Right forelimb (tissue), 1 donor: ENCODE measurements around the gene ISLR2.
"Not testable (repeated sequence)": the region's sequence is repeated elsewhere in the genome, so short reads cannot be mapped to it uniquely, and the experiment has no call there.

Source experiments
- DNase-seq: peaks from one replicate; pipeline ENCODE4 v3.0.0-alpha.2; 2018

Gene ISLR2

DNA sequence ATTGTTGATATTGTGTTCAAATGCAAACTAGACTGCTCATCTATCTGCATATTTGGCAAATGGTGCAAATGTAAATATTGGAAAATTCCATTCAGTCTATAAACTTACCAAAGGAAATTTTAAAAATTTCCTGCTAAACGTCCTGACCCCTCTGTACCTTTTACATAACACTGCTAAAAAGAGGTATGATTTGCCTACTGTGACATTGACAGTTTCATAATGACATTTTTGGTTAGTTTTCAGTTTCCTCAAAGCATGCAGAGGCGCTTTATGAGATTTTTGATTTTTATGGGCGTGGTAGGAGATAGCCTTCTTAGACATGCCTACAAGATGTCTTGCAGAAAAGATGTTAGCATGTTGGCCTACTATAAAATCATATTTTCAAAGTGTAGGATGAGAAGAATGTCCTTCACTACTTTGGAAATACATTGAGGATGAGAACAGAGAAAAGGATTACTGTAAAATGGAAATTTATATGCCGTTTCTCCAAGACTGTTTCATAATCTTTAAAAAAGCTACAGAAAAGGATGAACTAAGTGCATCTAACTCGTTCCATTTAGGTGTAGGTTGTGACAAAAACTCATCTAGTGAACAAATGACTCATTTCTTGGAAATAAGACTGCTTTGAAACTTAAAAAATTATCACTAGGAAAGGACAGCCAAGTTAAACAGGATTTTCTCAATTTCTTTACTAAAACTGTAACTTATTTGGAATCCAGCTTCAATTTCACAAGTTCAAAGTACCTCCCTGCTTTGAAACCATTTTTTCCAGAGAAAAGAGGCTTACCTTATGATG is 28.7 kb downstream of the ISLR2 start:
- DNase-seq = no peak

- no peak for DNase-seq
These were observed 29.4 kb downstream of the ISLR2 start for GRCh38 chr15:74159773-74160172.

DNA sequence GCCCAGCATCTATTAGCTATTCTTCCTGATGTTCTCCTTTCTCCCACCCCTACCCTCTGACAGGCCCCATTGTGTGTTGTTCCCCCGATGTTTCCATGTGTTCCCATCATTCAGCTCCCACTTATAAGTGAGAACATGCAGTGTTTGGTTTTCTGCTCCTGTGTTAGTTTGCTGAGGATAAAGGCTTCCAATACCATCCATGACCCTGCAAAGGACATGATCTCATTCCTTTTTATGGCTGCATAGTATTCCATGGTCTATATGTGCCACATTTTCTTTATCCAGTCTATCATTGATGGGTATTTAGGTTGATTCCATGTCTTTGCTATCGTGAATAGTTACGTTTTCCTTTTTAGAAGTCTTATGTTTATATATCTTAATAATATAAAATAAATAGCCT is 30.0 kb downstream of the ISLR2 start:
- not testable (repeated sequence) for DNase-seq

DNA sequence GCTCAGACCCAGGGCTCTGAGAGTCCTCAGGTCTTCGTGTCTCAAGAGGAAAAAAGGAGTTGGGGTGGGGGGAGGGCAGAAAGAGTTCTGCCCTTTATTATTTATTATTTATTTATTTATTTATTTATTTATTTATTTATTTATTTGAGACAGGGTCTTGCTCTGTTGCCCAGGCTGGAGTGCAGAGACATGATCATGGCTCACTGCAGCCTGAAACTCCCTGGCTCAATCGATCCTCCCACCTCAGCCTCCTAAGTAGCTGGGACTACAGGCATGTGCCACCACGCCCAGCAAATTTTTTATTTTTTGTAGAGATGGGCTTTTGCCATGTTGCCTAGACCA is 31.8 kb downstream of the ISLR2 start:
- DNase-seq = not testable (repeated sequence)

- no peak for DNase-seq
These were observed 35.1 kb downstream of the ISLR2 start for GRCh38 chr15:74165461-74165860.

GRCh38 chr15:74167891-74168331 is 37.5 kb downstream of the ISLR2 start:
- DNase-seq = no peak

GRCh38 chr15:74168711-74169126 is 38.3 kb downstream of the ISLR2 start:
- no peak for DNase-seq

GRCh38 chr15:74170071-74170844 is 39.9 kb downstream of the ISLR2 start:
- no peak for DNase-seq

DNA sequence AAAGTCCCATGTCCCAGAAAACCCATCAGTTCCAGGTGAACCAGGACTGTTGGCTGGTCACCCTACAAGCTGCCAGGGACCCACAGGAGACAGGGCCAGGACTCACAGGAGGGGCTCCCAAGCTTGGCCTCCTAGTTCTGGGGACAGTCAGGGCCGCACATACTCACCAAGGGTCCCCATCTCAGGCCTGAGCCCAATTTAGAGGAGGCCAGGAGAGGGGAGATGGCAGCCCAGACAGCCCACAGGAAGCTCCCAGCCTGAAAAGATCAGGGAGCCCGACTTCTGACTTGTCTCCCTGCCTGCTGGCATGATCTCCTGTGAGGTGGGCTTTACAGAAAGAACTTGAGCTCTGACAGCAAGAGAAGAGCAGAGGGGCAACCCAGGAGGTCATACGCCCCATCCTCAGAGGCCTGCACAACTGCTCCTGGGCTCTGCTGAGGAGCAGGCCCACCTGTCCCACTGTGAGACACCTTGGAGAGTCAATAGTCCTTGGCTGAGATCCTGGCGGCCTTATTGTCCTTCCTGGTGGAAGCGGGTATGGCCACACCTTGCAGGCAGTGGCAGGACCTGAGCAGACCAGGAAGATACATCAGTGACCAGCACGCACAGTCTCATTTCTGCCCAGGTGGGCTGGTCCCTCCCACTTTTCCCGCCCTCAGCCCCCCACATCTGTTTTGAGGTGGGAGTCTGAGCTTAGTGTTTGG is 40.6 kb downstream of the ISLR2 start:
- no peak for DNase-seq

GRCh38 chr15:74171965-74172541 is 41.7 kb downstream of the ISLR2 start:
- DNase-seq = no peak

DNA sequence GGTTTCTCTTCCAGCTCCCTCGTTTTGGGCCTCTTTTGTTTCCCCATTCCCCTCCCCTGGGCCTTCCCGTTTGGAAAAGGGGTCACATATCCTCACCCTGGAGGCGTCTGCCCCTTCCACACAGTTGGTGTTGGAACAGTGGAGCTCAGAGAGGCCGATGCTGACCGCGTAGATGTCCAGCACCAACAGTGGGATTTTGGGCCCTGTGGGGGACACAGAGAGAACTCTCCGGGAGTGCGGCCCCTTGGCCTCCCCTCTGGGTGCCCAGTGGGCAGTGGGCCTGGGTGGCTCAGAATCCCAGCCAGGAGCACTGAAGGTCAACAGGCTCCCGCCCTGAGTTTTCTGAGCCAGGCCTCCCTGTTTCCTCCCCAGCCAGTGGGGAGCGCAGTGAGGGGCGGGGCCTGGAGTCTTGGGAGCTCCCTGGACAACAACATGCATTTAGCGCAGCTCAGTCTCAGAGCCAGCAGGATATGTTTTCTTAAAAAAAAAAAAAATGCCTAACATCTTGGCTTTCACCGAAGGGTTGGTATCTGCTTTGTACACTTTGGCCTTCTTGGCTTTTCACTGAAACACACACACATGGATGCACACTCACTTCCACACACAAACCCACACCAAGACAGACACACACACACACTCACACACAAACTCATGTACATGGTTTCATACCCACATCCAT is 42.5 kb downstream of the ISLR2 start:
- DNase-seq = peak; percentile 79

GRCh38 chr15:74173380-74174218 is 43.2 kb downstream of the ISLR2 start, which contains the start of gene ISLR:
Gene ISLR, plus strand, starts transcription at chr15:74173710. Its CDS starts 1,149 bp downstream, at chr15:74174859.
- DNase-seq = peak; percentile 83

GRCh38 chr15:74174219-74174957 is 44.0 kb downstream of the ISLR2 start:
- peak; percentile 93 for DNase-seq

DNA sequence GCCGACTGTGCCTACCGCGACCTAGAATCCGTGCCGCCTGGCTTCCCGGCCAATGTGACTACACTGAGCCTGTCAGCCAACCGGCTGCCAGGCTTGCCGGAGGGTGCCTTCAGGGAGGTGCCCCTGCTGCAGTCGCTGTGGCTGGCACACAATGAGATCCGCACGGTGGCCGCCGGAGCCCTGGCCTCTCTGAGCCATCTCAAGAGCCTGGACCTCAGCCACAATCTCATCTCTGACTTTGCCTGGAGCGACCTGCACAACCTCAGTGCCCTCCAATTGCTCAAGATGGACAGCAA is 44.5 kb downstream of the ISLR2 start:
- no peak for DNase-seq

GRCh38 chr15:74175271-74176191 is 45.1 kb downstream of the ISLR2 start:
- peak; percentile 10 for DNase-seq

GRCh38 chr15:74176262-74177214 is 46.2 kb downstream of the ISLR2 start:
- peak; percentile 38 for DNase-seq

GRCh38 chr15:74178326-74179100 is 48.1 kb downstream of the ISLR2 start:
- peak; percentile 37 for DNase-seq
